ENCODE measurements around the gene LYPD4.

LYPD4 gene

GRCh38 chr19:41868120-41868988 is 23.9 kb upstream of the LYPD4 start:
- peaks cover 36% of the 10 kb centered on the region for H4K20me1 ChIP-seq (ENCODE audit: insufficient read depth)
- no peaks in the 10 kb centered on the region; the same call in 1 of the 2 replicates for H3K27me3 ChIP-seq (ENCODE audit: insufficient read depth, low read depth)
- H3K4me1 ChIP-seq (ENCODE audit: low read depth, poor library complexity, severe bottlenecking): peaks cover 99% of the 10 kb centered on the region
- TF ChIP-seq CTCF (conservative IDR thresholded peaks at IDR 0.05; ENCODE audit: low read depth, low read length): no peak
- H3K9ac ChIP-seq: no peak overlapping the region
- peak overlapping the region; percentile 29; the same call in 1 of the 2 replicates for H3K27ac ChIP-seq
- peaks cover 52% of the 10 kb centered on the region for H3K79me2 ChIP-seq (ENCODE audit: insufficient read depth, low read depth)
- peak overlapping the region; percentile 14; the same call in 1 of the 2 replicates for H3K4me2 ChIP-seq
- H2AFZ ChIP-seq (ENCODE audit: low read depth): no peak overlapping the region
- no peak overlapping the region for H3K4me3 ChIP-seq (IDR thresholded peaks at IDR 0.05; ENCODE audit: insufficient read depth, low read depth, low read length)
- peaks cover 33% of the 10 kb centered on the region; the same call in 1 of the 2 replicates for H3K36me3 ChIP-seq (ENCODE audit: insufficient read depth)

- Histone ChIP-seq H3K4me1 (ENCODE audit: low read depth, poor library complexity, severe bottlenecking) (peaks cover 100% of the 10 kb centered on the region), H3K36me3 (ENCODE audit: insufficient read depth) (peaks cover 52% of the 10 kb centered on the region; the same call in 1 of the 2 replicates), H2AFZ (ENCODE audit: low read depth) (no peak overlapping the region), H3K9ac (no peak overlapping the region), H3K79me2 (ENCODE audit: insufficient read depth, low read depth) (peaks cover 72% of the 10 kb centered on the region), H3K27me3 (ENCODE audit: insufficient read depth, low read depth) (no peaks in the 10 kb centered on the region; the same call in 1 of the 2 replicates), H3K27ac (no peak overlapping the region), H3K4me2 (peak overlapping the region; percentile 11; the same call in 1 of the 2 replicates), H4K20me1 (ENCODE audit: insufficient read depth) (peaks cover 42% of the 10 kb centered on the region), H3K4me3 (IDR thresholded peaks at IDR 0.05; ENCODE audit: insufficient read depth, low read depth, low read length) (no peak overlapping the region)
- no peak for TF ChIP-seq CTCF (conservative IDR thresholded peaks at IDR 0.05; ENCODE audit: low read depth, low read length)
Observed at GRCh38 chr19:41866284-41866683, 21.8 kb upstream of the LYPD4 start.

- Histone ChIP-seq H3K79me2 (ENCODE audit: insufficient read depth, low read depth) (peaks cover 83% of the 10 kb centered on the region), H3K9ac (no peak overlapping the region), H4K20me1 (ENCODE audit: insufficient read depth) (peaks cover 36% of the 10 kb centered on the region), H2AFZ (ENCODE audit: low read depth) (no peak overlapping the region), H3K4me2 (peak overlapping the region; percentile 34; the same call in 1 of the 2 replicates), H3K27me3 (ENCODE audit: insufficient read depth, low read depth) (no peaks in the 10 kb centered on the region; the same call in 1 of the 2 replicates), H3K36me3 (ENCODE audit: insufficient read depth) (peaks cover 45% of the 10 kb centered on the region; the same call in 1 of the 2 replicates), H3K27ac (peak overlapping the region; percentile 14; the same call in 1 of the 2 replicates), H3K4me1 (ENCODE audit: low read depth, poor library complexity, severe bottlenecking) (peaks cover 83% of the 10 kb centered on the region), H3K4me3 (IDR thresholded peaks at IDR 0.05; ENCODE audit: insufficient read depth, low read depth, low read length) (no peak overlapping the region)
- TF ChIP-seq CTCF (conservative IDR thresholded peaks at IDR 0.05; ENCODE audit: low read depth, low read length): no peak
Observed at GRCh38 chr19:41864374-41864773, 19.9 kb upstream of the LYPD4 start.

- Histone ChIP-seq H3K36me3 (ENCODE audit: insufficient read depth) (peaks cover 40% of the 10 kb centered on the region; the same call in 1 of the 2 replicates), H3K27me3 (ENCODE audit: insufficient read depth, low read depth) (no peaks in the 10 kb centered on the region; the same call in 1 of the 2 replicates), H3K4me2 (peak overlapping the region; percentile 97; the same call in 1 of the 2 replicates), H4K20me1 (ENCODE audit: insufficient read depth) (peaks cover 30% of the 10 kb centered on the region), H3K4me1 (ENCODE audit: low read depth, poor library complexity, severe bottlenecking) (peaks cover 80% of the 10 kb centered on the region), H3K79me2 (ENCODE audit: insufficient read depth, low read depth) (peaks cover 81% of the 10 kb centered on the region), H3K9ac (no peak overlapping the region), H2AFZ (ENCODE audit: low read depth) (no peak overlapping the region), H3K4me3 (IDR thresholded peaks at IDR 0.05; ENCODE audit: insufficient read depth, low read depth, low read length) (no peak overlapping the region), H3K27ac (no peak overlapping the region)
- TF ChIP-seq CTCF (conservative IDR thresholded peaks at IDR 0.05; ENCODE audit: low read depth, low read length): no peak
Observed at GRCh38 chr19:41863209-41863931, 18.9 kb upstream of the LYPD4 start.

Measured in KMS-11 (cell line).